UCSD-AML1 (cell line): ENCODE measurements around the gene RASSF8.

Experiments
- DNase-seq: peaks from one replicate; lab custom pipeline; 2025; ENCODE audit not compliant: unreplicated experiment; lab: John Stamatoyannopoulos, UW

The RASSF8 gene

DNA sequence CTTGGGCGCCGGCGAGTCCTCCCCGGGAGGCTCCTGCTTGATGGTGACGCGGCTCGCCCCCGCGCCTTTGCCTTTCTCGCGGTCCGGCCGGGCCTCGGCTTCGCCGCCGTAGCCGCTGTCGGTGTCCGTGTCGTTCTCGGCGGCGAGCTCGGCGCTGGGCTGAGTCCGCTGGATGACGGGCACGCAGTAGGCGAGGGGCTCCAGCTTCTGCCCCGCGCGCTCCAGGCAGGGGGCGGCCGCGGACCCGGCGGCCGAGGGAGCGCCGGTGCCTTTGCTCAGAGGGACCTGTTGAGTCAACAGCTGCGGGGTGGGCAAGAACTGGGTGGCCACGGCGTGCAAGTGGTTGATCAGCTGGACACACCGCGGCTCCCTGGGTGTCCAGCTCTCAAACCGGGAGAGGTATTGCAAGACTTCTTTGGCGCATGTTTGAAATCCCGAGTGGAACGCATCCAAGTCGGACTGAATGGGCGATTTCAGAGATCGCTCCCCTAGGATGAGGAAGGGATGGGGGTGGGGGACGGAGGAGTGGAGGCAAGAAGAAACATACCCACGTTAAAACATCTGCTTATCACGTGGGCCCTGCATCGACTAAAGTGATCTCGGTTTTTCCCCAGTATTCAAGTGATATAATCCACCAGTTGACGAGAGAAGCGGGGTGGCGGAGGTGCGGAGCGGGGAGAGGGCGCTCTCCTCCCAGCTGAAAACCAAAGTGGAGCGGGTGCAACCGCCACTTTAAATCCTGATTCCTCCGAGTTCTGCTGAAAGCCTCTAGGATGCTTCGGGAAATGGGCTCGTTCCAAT, 164.4 kb downstream of the RASSF8 start:
- peak; percentile 58 for DNase-seq

DNA sequence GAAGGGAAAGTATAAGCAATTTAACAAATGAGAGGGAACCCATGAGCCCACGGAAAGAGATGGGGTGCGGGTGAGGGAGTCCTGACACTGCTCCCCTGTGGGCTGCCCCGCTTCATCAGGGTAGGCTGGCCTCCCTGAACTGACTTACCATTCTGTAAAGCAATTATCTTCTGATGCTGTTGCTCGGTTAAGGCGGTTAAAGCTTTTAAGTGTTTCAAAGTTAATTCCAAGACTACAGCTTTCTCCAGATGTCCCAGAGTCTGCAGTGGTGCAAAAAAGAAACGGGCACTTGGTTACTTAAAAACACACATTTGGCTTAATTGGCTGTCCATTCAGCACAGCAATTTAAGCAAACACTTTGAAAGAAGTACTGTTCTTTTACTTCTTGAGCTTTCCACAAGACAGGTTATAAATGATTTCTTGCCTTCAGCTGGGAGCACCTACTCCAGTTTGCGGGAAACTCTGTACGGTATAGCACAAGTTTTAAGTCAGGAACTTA, 165.0 kb downstream of the RASSF8 start:
- no peak for DNase-seq

DNA sequence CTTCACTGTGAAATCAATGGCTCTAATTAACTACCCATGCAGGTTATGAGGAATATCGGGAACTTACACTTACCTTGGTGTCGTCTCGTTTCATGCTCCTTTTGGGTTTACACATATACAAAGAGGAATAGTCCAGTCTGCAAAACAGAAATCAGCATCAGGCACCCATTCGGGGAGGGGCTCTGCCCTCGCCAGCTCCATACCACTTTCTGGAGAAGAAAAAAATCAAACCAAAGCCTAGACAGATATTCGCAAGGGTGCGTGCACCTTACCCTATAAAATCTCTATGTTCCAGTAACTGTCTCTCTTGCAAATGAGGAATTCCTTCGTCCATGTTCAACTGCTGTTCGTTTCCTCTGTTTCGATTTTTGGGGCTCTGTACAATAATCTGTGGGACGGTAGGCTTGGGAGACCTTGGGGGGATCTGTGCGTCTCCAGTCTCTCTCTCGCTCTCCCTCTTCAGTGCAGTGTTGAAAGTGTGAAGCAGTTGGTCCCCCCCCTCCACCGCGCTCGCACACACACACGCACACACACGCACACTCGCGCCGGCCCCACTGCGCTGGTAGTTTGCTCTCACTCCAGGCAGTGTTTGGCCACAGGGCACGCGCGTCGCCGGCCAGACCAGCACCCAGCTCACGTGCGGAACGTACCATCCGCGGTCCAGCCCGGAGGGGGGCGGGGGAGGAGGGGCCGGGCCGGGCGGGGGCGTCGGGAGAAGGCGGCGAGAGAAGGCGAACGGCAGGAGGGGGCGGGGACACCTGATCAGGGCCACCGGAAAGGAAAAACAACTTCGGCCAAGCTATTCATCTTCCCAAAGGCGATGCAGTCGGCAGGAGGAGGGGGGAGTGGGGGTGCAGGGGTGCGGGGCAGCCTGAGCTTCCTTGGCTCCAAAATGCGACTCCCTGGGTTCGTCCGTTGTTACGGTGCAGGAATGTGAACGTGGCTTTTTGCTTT, 166.2 kb downstream of the RASSF8 start, which contains the start of gene BHLHE41:
Gene BHLHE41, minus strand, starts transcription at position 592 of the 954 bp plus-strand sequence. Its CDS starts 258 bp downstream, at position 334.
- DNase-seq, result peak; percentile 16

DNA sequence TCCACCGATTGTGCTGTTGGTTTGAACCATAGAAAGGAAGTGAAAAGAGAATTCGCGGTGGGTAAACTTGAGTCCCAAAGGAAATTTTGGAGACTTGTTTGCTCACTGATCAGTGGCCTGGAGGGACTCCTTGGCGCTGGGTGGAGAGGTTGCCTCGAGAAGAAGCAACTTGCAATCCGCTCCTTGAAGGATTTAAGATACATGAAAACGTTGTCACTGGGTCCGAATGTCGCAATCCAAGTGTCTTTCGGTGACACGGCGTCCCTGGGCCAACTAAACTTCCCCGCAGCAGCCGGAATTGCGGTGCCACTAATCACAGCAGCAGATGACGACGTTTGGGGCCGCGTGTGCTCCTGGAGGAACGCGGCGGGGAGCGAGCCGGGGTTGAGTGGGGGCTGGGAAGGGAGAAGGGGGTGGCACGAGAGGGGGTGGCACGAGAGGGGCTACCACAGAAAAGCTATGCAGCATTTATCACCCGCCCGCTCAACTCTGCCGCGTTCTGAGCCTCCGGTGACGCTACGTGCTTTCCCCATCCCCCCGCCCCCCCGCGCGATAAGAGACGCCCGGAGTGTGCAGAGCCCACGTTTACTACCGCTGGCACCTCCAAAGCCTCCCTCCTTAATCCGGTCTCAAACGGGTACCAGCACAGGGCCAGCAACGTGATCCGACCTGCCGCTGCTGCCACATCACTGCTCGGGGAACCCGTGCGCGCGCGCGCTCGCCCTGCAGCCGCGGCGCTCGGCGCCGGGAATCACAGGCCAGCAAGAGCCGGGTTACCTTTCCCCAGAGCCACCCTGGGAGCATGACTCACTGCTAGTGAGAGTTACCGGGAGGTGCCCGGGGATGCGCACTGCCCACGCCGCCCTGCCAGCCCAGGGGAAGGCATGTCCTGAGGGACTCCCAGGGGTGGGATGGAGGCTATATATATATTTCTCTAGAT, 167.2 kb downstream of the RASSF8 start:
- DNase-seq, result peak; percentile 30

DNA sequence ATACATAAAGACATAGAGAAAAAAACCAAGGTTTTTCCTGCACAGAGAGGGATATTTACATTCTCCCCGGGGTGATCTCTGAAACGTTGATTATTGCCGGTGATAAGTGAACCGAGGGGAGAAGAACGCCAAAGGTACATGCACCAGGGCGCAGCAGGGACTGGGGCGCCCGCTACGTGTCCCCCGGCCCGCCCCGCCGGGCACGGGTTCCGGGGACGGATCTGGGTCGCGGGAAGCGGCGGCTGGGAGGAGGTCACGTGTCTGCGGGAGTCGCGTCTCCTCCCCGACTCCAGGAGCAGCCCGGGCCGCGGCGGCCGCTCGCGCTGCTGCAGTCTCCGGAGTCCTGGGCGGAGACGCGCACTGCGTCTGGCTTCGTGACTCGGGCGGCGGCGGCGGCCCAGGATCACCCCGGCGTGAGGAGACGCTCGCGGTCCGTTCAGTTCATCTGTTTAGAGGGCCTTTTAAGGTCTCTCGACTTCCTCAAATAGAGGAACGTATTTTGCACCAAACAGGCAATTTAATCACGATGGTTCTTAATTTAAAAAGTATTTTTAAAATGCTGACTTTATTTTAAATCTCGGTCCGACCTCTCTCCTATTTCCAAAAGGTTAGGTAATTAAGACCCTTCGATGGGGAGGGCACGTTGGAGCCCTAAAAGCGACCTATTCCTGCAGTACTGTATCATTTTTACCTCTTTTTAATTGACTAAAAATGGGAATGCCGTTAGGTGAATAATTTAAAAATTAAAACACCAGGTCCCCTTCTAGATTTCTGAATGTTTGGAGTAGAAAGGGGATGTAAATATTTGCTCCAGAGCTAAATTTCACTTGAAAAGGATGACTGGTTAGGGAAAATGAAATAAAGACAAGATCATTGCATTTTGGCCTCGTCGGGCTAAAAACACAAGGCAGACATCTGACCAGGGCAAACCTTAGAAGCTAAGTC, 168.1 kb downstream of the RASSF8 start:
- peak; percentile 46 for DNase-seq

DNA sequence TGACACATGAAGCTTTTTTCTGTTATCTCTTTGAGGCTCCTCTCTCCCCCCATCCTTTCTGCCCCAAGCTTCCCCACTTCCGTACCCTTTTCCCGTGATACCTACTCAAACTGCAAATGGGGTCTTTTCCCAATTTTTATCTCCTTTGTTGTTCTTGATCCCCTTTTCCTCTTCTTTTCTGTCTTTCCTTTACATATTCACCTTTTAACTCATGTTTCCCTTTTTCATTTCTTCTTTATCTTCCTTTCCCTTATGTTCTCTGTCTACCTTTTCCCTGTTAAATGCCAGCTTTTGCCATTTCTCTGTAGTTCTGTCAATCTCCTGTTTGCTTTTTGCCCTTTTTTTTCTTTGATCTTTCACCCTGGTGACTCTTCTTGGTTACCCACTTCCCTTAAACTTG, 168.9 kb downstream of the RASSF8 start:
- no peak for DNase-seq

DNA sequence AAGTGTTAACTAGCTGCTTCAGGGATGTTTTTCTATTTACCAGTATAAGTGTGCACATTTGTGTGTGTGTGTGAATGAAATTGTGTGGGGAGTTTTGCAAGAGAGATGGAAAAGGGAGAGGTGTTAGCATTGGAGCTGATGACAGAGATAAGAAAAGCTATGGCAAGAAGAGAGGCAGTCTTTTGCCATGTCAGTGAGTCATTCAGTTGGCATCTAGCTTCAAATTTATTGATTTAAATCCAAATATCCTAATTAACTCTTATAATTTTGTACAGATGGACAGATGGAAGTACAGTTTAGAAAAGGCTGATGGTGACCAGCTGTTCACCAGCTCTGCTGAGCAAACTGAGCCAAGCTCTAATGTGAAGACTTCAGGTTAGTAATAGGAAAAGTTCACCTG, 169.7 kb downstream of the RASSF8 start:
- DNase-seq, result no peak
